ENCODE results near the gene KCTD8.

- no peak for TF ChIP-seq MAX (CRISPR knock-in tag; IDR thresholded peaks at IDR 0.05)
- no peak for TF ChIP-seq SMAD3 (CRISPR knock-in tag; IDR thresholded peaks at IDR 0.05; ENCODE audit: borderline replicate concordance)
- no peak for TF ChIP-seq CTCF (IDR thresholded peaks at IDR 0.05)
- no peak for TF ChIP-seq ZNF423 (CRISPR knock-in tag; IDR thresholded peaks at IDR 0.05)
- no peak for TF ChIP-seq OVOL2 (CRISPR knock-in tag; IDR thresholded peaks at IDR 0.05; ENCODE audit: borderline replicate concordance)
- TF ChIP-seq, protein P1, sequence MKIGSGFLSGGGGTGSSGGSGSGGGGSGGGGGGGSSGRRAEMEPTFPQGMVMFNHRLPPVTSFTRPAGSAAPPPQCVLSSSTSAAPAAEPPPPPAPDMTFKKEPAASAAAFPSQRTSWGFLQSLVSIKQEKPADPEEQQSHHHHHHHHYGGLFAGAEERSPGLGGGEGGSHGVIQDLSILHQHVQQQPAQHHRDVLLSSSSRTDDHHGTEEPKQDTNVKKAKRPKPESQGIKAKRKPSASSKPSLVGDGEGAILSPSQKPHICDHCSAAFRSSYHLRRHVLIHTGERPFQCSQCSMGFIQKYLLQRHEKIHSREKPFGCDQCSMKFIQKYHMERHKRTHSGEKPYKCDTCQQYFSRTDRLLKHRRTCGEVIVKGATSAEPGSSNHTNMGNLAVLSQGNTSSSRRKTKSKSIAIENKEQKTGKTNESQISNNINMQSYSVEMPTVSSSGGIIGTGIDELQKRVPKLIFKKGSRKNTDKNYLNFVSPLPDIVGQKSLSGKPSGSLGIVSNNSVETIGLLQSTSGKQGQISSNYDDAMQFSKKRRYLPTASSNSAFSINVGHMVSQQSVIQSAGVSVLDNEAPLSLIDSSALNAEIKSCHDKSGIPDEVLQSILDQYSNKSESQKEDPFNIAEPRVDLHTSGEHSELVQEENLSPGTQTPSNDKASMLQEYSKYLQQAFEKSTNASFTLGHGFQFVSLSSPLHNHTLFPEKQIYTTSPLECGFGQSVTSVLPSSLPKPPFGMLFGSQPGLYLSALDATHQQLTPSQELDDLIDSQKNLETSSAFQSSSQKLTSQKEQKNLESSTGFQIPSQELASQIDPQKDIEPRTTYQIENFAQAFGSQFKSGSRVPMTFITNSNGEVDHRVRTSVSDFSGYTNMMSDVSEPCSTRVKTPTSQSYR (CRISPR knock-in tag; IDR thresholded peaks at IDR 0.05): no peak
- TF ChIP-seq ELF4 (CRISPR knock-in tag; IDR thresholded peaks at IDR 0.05; ENCODE audit: low read depth): no peak
- TF ChIP-seq NFYB (CRISPR knock-in tag; conservative IDR thresholded peaks at IDR 0.05; ENCODE audit: low read depth): no peak
- no peak for TF ChIP-seq ZNF219 (CRISPR knock-in tag; IDR thresholded peaks at IDR 0.05; ENCODE audit: borderline replicate concordance)
These were observed 9.9 kb downstream of the KCTD8 start for GRCh38 chr4:44438687-44439086.
